ENCODE data around the gene SQSTM1.
"Not testable (repeated sequence)": the region's sequence is repeated elsewhere in the genome, so short reads cannot be mapped to it uniquely, and the experiment has no call there.

SQSTM1 gene

DNA sequence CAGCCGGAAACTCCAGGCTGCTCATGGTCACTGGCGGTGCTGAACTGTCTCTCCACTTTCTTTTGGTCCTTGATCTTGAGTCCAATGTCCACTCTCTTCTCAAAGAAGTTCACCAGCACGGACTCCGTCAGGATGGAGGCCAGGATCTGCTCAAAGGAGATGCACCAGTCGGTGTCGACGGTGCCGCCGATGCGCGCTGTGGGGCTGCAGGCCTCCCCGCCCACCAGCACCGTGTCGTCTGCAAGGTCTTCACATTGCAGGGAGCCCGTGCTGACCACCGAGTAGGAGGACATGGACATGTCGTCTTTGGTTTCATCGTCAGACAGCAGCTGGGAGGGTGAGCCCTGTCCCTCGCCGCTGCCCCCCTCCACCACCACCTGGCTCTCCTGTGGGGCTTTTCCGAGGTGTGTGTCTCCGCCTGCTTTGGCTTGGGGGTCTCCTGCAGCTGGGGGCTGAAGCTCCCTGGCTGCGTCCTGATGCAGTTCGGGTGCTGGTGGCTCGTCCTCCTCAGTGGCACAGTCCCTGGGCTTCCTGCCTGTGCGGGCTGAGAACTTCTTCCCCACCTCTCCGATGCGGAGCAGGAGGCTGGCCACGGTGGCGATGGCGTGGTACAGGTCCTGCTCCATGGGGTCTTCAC lies 42.9 kb downstream of the SQSTM1 start:
- in situ Hi-C loops (cut with HindIII; ENCODE audit: low pct_unique_long_range_greater_than_20kb, low sequenced_read_pairs), result no loop called here
- TF ChIP-seq JUND (IDR thresholded peaks at IDR 0.05; ENCODE audit: low read depth), result no peak
- DNase-seq (ENCODE audit: low read depth in 1 of 2, low spot score in 1 of 2), result no peak

DNA sequence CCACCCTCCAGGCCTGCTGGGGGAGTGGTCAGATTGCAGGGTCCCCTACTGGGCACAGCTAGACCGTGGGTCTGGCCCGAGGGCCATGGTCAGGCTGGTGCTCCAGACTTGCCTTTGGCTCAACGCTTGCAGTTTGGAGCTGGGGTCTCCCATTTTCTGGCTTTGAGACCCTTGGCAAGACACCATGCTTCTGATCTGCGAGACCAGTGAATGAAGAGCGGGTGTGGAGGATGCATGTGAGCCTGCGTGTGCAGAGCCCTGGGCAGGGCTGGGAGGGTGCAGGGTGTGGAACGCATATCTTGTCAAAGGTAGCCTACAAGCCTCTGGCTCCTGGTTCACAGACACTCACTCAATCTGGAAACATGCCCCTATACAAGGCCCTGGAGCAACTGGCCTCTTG lies 44.0 kb downstream of the SQSTM1 start:
- DNase-seq (ENCODE audit: low read depth in 1 of 2, low spot score in 1 of 2), result no peak
- in situ Hi-C loops (cut with HindIII; ENCODE audit: low pct_unique_long_range_greater_than_20kb, low sequenced_read_pairs), result no loop called here
- TF ChIP-seq JUND (IDR thresholded peaks at IDR 0.05; ENCODE audit: low read depth), result no peak

DNA sequence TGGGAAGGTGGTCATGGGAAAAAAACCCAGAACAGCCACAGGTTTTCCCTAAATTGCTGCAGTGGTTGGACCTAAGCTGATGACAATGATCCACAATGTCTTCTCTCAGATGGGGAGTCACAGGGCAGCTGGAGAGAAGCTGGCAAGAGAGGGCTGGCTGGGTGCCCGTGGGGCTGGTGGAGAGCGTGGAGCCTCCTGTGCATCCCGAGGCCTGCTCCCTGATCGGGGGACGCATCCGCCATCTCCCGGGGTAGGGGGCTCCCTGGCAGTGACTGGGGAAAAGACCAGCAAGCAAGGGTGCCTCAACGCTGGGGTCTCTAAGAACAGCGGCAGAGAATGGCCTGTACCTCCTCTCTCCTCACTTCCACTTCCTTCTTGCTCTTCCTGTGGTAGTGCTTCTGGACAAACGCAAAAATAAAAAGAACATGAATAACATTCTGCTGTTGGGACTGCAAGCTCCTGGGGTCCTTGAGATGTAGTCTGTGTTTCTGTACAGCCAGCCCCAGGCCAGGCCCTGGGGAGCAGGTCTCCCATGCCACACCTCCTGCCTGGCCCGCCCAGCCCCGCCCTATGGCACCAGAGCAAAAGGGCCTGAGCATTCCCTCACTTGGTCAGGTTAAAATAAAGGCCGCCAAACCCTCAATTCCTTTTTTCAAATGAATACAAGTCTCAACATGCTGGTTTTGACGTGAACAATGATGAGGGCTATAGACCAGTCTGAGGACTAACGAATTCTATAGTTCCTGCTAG lies 45.0 kb downstream of the SQSTM1 start:
- in situ Hi-C loops (cut with HindIII; ENCODE audit: low pct_unique_long_range_greater_than_20kb, low sequenced_read_pairs), result no loop called here
- TF ChIP-seq JUND (IDR thresholded peaks at IDR 0.05; ENCODE audit: low read depth), result no peak
- no peak for DNase-seq (ENCODE audit: low read depth in 1 of 2, low spot score in 1 of 2)

DNA sequence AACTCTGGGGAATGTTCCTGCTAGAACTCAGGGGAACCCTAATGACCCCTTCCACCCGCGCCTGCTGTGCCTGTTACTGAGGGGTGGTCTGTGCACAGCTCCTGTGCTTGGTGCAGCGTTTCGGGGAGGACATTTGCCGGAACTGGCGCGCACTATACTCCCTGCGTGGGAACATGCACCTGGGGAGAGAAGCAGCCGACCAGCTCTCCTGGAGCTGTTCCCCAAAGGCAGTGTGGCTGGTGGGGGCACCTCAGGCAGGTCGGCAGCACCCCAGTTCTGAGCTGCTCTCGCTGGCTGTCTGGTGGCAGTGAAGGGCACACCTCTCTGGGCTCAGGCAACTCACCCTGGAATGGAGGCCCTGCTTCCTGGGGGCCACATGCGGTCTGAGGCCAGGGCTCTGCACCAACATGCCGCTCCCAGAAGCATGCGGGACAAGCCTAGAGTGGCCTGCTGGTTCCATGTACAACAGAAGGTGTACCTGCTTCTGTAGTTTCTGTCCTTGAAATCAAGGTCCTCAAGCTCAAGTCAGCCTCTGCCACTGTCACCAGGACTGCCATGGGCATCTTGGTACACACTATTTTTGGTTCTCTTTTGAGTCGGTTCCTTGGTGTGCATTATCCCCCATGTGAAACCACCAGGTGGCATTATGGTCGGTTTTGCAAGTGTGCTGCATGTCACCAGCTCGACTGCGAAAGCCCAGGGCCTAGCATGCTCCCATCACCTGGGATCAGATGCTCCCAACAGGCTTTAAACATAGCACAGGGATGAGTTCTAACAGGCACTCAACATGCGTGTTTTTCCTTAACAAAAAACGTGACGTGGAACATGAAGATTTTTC lies 45.8 kb downstream of the SQSTM1 start:
- in situ Hi-C loops (cut with HindIII; ENCODE audit: low pct_unique_long_range_greater_than_20kb, low sequenced_read_pairs), result no loop called here
- peak; percentile 28 to 33 for DNase-seq (ENCODE audit: low read depth in 1 of 2, low spot score in 1 of 2)
- no peak for TF ChIP-seq JUND (IDR thresholded peaks at IDR 0.05; ENCODE audit: low read depth)

DNA sequence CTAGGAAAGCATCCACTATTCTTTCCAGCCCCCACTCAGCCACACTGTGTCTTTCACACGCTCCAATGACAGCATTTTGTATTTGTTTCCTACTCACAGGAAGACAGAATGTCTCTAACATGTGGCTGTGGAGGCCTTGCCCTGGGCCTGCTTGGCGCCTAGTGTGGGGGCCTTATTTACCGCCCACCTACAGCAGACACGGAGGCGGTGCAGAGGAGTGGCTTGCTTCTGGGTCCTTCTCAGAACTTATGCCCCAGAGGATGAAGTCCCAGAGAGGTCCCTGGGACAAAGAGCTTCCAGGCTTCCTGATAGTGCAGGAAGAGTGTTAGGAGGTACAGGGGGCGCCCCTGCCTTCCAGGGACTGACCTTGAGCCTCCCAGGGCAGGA lies 46.4 kb downstream of the SQSTM1 start:
- in situ Hi-C loops (cut with HindIII; ENCODE audit: low pct_unique_long_range_greater_than_20kb, low sequenced_read_pairs), result no loop called here
- no peak for TF ChIP-seq JUND (IDR thresholded peaks at IDR 0.05; ENCODE audit: low read depth)
- DNase-seq (ENCODE audit: low read depth in 1 of 2, low spot score in 1 of 2), result peak in 1 of 2 experiments; percentile 1

DNA sequence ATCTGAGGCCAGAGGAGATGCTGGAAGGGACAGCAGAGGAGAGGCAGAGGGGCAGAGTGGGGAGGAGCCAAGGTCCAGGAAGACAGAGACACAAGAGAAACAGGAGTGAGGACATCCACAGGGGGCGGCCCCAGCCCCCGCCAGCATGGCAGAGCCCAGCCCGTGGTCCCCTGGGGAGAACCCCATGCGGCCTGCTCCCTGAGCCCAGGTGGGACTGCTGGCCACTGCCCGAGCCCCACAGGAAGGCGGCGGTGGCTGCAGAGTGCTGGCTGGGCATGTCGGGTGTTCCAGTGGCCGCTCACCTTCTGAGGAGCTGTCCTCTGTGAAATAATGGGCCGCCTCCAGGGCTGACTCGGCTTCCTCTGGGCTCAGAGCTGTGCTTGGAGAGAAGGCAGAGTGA lies 46.8 kb downstream of the SQSTM1 start:
- no peak for DNase-seq (ENCODE audit: low read depth in 1 of 2, low spot score in 1 of 2)
- no peak for TF ChIP-seq JUND (IDR thresholded peaks at IDR 0.05; ENCODE audit: low read depth)
- in situ Hi-C loops (cut with HindIII; ENCODE audit: low pct_unique_long_range_greater_than_20kb, low sequenced_read_pairs), result no loop called here

GRCh38 chr5:179868541-179868940 lies 47.8 kb downstream of the SQSTM1 start:
- DNase-seq (ENCODE audit: low read depth in 1 of 2, low spot score in 1 of 2), result no peak
- in situ Hi-C loops (cut with HindIII; ENCODE audit: low pct_unique_long_range_greater_than_20kb, low sequenced_read_pairs), result no loop called here
- no peak for TF ChIP-seq JUND (IDR thresholded peaks at IDR 0.05; ENCODE audit: low read depth)

- in situ Hi-C loops (cut with HindIII; ENCODE audit: low pct_unique_long_range_greater_than_20kb, low sequenced_read_pairs), result no loop called here
- no peak for DNase-seq (ENCODE audit: low read depth in 1 of 2, low spot score in 1 of 2)
- no peak for TF ChIP-seq JUND (IDR thresholded peaks at IDR 0.05; ENCODE audit: low read depth)
Observed at GRCh38 chr5:179869101-179869500, 48.4 kb downstream of the SQSTM1 start.

GRCh38 chr5:179869641-179870402 lies 49.1 kb downstream of the SQSTM1 start:
- no peak for TF ChIP-seq JUND (IDR thresholded peaks at IDR 0.05; ENCODE audit: low read depth)
- no peak for DNase-seq (ENCODE audit: low read depth in 1 of 2, low spot score in 1 of 2)
- in situ Hi-C loops (cut with HindIII; ENCODE audit: low pct_unique_long_range_greater_than_20kb, low sequenced_read_pairs), result no loop called here

DNA sequence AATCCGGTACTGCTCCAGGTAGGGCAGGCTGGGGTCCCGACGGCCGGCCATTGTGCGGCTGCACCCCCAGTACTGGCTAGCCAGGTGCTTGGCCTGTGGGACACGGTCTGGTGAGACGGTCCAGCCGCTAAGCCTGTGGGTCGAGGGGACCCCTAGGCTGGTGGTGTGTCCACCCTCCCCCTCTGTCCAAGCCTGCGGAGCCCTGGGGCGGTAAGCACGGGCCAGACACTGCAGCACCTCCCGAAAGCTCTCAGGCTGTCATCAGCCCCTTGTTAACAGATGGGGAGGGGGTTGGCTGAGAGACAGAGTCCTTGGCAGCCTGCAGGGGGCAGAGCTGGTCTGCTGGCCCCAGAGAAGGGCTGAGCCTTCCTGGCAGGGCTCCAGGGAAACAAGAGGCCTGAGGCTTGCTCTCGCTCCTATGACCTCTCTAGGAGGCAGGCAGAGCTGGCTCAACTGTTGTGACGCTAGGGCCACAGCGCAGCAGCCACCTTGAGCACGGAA lies 49.7 kb downstream of the SQSTM1 start:
- in situ Hi-C loops (cut with HindIII; ENCODE audit: low pct_unique_long_range_greater_than_20kb, low sequenced_read_pairs), result no loop called here
- DNase-seq (ENCODE audit: low read depth in 1 of 2, low spot score in 1 of 2), result peak in 1 of 2 experiments; percentile 48
- no peak for TF ChIP-seq JUND (IDR thresholded peaks at IDR 0.05; ENCODE audit: low read depth)

GRCh38 chr5:179870952-179871351 lies 50.2 kb downstream of the SQSTM1 start:
- in situ Hi-C loops (cut with HindIII; ENCODE audit: low pct_unique_long_range_greater_than_20kb, low sequenced_read_pairs), result no loop called here
- DNase-seq (ENCODE audit: low read depth in 1 of 2, low spot score in 1 of 2), result no peak
- TF ChIP-seq JUND (IDR thresholded peaks at IDR 0.05; ENCODE audit: low read depth), result no peak

- DNase-seq (ENCODE audit: low read depth in 1 of 2, low spot score in 1 of 2); in situ Hi-C loops (cut with HindIII; ENCODE audit: low pct_unique_long_range_greater_than_20kb, low sequenced_read_pairs): not testable (repeated sequence)
Observed at GRCh38 chr5:179871533-179871932, 50.8 kb downstream of the SQSTM1 start.

Measured in T47D (cell line).